HFFc6 (cell line): Measurements from ENCODE around the gene TAPBPL. TPM values are rescaled to one million over a fixed set of nuclear protein-coding genes. Genes with fewer than 3 reads are reported as not detected.
A peak's percentile ranks its signal among the peaks of the same experiment; 100 is the strongest.

ENCODE experiments used
- DNase-seq: peaks from one replicate; pipeline ENCODE4 v3.0.0-alpha.2; 2018
- H3K27ac Mint-ChIP-seq: 2 replicates; pipeline ENCODE4 v1.8.0; 2020; ENCODE audit warnings: mild to moderate bottlenecking, mixed read lengths
- H3K27me3 Mint-ChIP-seq: 2 replicates; pipeline ENCODE4 v1.8.0; 2021; ENCODE audit warnings: mild to moderate bottlenecking, moderate library complexity, mixed read lengths; ENCODE audit not compliant: insufficient read depth
- H3K36me3 Mint-ChIP-seq: 2 replicates; pipeline ENCODE4 v1.8.0; 2021; ENCODE audit warnings: low read depth, mixed read lengths
- H3K4me1 Mint-ChIP-seq: 2 replicates; pipeline ENCODE4 v1.8.0; 2020; ENCODE audit warnings: low read depth, mixed read lengths
- H3K4me3 Mint-ChIP-seq: 2 replicates; pipeline ENCODE4 v1.8.0; 2020; ENCODE audit warnings: mild to moderate bottlenecking, moderate library complexity, mixed read lengths
- H3K9me3 Mint-ChIP-seq: 2 replicates; pipeline ENCODE4 v1.8.0; 2020; ENCODE audit warnings: mild to moderate bottlenecking, mixed read lengths
- long read RNA-seq: library from polyadenylated mRNA; unstranded; transcript quantifications from one replicate; pipeline ENCODE4 v2.0.0, GENCODE V29; 2019
- total RNA-seq, 6 experiments: library from RNA; stranded (reverse); fragmentation: NEBNext Ultra II Directional; extraction: Animal tissue kit (Norgen Biotek cat#: 25700); gene quantifications; 2 replicates in 1 of 6; 3 replicates in 5 of 6; pipeline ENCODE4 v1.2.3, GENCODE V29; 2021
- TF ChIP-seq, protein P1 (sequence below): fragments of 200-600 bp; sonication (generic); IDR thresholded peaks from 2 replicates; pipeline ENCODE4 v1.5.0; 2021; ENCODE audit warnings: antibody characterized with exemption, mild to moderate bottlenecking

The TAPBPL gene
- total RNA-seq: 1 to 10 TPM; 4.3 to 8.2 (median 6.5) TPM
- long read RNA-seq, transcript TAPBPL-201 (7 exons, 1,741 nt): major isoform, 5 of 9 reads
- long read RNA-seq, partial matches to known transcripts: 0 of 9 reads
- long read RNA-seq, other reads (novel, unspliced or antisense): 3 of 9 reads

GRCh38 chr12:6451348-6452244, at the start of gene TAPBPL:
TSS of gene TAPBPL (plus strand) at chr12:6452042. CDS start at chr12:6452249, 207 bp downstream.
- H3K36me3 Mint-ChIP-seq: peaks cover 13% of the 10 kb centered on the region
- TF ChIP-seq, protein P1, sequence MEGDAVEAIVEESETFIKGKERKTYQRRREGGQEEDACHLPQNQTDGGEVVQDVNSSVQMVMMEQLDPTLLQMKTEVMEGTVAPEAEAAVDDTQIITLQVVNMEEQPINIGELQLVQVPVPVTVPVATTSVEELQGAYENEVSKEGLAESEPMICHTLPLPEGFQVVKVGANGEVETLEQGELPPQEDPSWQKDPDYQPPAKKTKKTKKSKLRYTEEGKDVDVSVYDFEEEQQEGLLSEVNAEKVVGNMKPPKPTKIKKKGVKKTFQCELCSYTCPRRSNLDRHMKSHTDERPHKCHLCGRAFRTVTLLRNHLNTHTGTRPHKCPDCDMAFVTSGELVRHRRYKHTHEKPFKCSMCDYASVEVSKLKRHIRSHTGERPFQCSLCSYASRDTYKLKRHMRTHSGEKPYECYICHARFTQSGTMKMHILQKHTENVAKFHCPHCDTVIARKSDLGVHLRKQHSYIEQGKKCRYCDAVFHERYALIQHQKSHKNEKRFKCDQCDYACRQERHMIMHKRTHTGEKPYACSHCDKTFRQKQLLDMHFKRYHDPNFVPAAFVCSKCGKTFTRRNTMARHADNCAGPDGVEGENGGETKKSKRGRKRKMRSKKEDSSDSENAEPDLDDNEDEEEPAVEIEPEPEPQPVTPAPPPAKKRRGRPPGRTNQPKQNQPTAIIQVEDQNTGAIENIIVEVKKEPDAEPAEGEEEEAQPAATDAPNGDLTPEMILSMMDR: no peak
- no peaks in the 10 kb centered on the region; the same call in 1 of the 2 replicates for H3K27me3 Mint-ChIP-seq
- peak; percentile 84 for DNase-seq
- H3K4me1 Mint-ChIP-seq: peaks cover 37% of the 10 kb centered on the region
- H3K27ac Mint-ChIP-seq: peak within 1 kb of the TSS; percentile 99
- H3K9me3 Mint-ChIP-seq: no peaks in the 10 kb centered on the region
- peak within 1 kb of the TSS; percentile 94 for H3K4me3 Mint-ChIP-seq

DNA sequence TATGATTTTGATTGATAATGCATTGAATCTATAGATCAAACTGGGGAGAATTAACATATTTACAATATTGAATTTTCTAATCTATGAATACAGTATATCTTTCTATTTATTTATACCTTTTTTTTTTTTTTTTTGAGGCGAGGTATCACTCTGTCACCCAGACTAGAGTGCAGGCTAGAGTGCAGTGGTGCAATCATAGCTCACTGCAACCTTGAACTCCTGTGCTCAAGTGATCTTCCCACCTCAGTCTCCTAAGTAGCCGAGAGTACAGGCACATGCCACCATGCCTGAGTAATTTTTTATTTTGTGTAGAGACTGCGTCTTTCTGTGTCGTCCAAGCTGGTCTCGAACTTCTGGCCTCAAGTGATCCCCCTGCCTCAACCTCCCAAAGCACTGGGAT, 47.5 kb upstream of the TAPBPL start:
- no peak for DNase-seq
- Mint-ChIP-seq H3K27ac (no peak overlapping the region), H3K27me3 (no peaks in the 10 kb centered on the region), H3K9me3 (no peaks in the 10 kb centered on the region), H3K4me1 (peaks cover 6% of the 10 kb centered on the region), H3K4me3 (no peak overlapping the region), H3K36me3 (peaks cover 10% of the 10 kb centered on the region)
- TF ChIP-seq, protein P1: no peak

DNA sequence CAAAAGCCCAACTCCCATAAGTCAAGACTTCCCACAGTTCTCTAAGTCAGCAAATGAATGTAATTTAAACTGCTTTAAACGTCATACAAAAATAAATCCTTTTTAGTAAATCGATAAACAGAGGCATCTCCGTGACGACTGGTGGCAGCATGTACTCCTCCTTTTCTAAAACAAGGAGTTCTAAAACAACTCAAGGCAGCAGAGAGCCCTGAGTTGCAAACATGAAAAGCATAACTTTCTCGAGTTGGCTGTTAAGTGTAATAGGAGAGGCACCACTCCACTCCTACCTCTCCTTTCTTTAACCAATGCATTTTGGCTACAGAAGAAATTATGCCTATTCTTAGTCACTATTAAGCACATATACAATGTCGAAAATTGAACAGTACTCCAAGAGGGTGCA, 45.9 kb upstream of the TAPBPL start:
- Mint-ChIP-seq H3K36me3 (peaks cover 11% of the 10 kb centered on the region), H3K4me3 (no peak overlapping the region), H3K9me3 (no peaks in the 10 kb centered on the region), H3K27ac (no peak overlapping the region), H3K27me3 (no peaks in the 10 kb centered on the region), H3K4me1 (peaks cover 7% of the 10 kb centered on the region)
- DNase-seq: no peak
- TF ChIP-seq, protein P1: no peak

DNA sequence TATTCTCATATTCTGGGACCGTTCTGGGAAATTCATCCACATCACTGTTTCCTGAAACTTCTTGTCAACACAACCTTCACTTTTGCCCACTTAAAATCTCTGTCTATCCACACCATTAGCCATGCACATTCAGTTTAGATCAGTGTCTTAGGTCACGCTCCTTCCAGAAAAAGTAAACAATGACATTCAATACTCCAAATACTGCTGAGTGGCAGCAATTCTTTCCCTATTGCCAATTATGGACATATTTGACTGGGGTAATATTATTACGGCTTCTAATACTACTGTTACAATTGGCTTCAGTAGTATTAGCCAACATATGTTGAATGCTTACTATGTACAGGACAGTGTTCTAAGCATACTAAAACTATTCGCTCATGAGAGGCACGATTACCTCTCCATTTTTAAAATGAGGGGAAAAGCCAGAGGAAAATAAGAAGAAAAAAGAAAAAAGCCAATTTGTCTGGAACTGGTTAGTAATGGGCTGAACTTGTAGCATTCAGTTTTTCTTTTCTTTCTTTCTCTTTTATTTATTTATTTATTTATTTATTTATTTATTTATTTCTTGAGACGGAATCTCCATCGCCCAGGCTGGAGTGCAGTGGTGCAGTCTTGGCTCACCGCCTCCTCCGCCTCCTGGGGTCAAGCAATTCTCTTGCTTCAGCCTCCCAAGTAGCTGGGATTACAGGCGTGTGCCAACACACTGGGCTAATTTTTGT, 44.4 kb upstream of the TAPBPL start:
- H3K4me3 Mint-ChIP-seq: no peak overlapping the region
- H3K9me3 Mint-ChIP-seq: no peaks in the 10 kb centered on the region
- no peaks in the 10 kb centered on the region; the same call in 1 of the 2 replicates for H3K27me3 Mint-ChIP-seq
- DNase-seq: no peak
- TF ChIP-seq, protein P1: no peak
- peaks cover 11% of the 10 kb centered on the region for H3K36me3 Mint-ChIP-seq
- H3K4me1 Mint-ChIP-seq: peaks cover 7% of the 10 kb centered on the region
- no peak overlapping the region for H3K27ac Mint-ChIP-seq

DNA sequence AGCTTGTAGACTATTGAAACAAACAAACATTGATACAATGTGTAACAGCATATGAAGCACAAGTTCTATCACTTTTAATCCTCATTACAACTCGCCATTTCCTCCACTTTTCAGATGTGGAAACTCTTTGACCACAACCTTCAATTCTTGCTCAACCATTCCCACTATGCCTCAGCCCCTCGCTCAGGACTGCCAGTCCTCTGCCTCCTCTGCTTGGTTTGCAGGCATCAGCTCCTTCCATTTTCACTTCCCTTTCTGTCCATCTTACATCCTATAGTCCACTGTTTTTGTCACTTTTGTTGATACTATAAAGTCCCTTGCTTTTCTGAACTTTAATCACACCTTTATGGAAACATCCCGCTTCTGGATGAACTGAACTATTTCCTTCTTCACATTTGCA, 35.2 kb upstream of the TAPBPL start:
- H3K27me3 Mint-ChIP-seq: peaks cover 2% of the 10 kb centered on the region
- H3K27ac Mint-ChIP-seq: no peak overlapping the region
- TF ChIP-seq, protein P1: no peak
- no peaks in the 10 kb centered on the region for H3K4me1 Mint-ChIP-seq
- no peak for DNase-seq
- no peak overlapping the region for H3K4me3 Mint-ChIP-seq
- H3K9me3 Mint-ChIP-seq: no peaks in the 10 kb centered on the region
- peaks cover 5% of the 10 kb centered on the region; the same call in 1 of the 2 replicates for H3K36me3 Mint-ChIP-seq
